ENCODE measurements around the gene IL18R1. TPM values are rescaled to one million over a fixed set of nuclear protein-coding genes. Genes with fewer than 3 reads are reported as not detected.

The IL18R1 gene
- total RNA-seq, 1 donor from 2014 or later = 2.4 TPM

- no peak overlapping the region for H3K27ac ChIP-seq (ENCODE audit: low read depth, low read length)
Observed at GRCh38 chr2:102376052-102376591, 20.5 kb downstream of the IL18R1 start.

GRCh38 chr2:102383722-102384121, 28.1 kb downstream of the IL18R1 start:
- Histone ChIP-seq H3K4me2 (ENCODE audit: low read length) (no peak overlapping the region), H3K27ac (ENCODE audit: low read depth, low read length) (no peak overlapping the region), H4K20me1 (ENCODE audit: insufficient read depth, low read length) (no peaks in the 10 kb centered on the region), H3K27me3 (ENCODE audit: insufficient read depth, low read length) (no peaks in the 10 kb centered on the region), H3K9me3 (ENCODE audit: insufficient read depth, low read depth, low read length) (no peaks in the 10 kb centered on the region), H3K9ac (ENCODE audit: low read length) (no peak overlapping the region), H3K4me1 (ENCODE audit: insufficient read depth, low read length) (no peaks in the 10 kb centered on the region), H3K4me3 (ENCODE audit: insufficient read depth, low read depth, low read length) (no peak overlapping the region), H3K36me3 (ENCODE audit: insufficient read depth, low read length) (no peaks in the 10 kb centered on the region), H3K79me2 (ENCODE audit: insufficient read depth, low read length) (no peaks in the 10 kb centered on the region), H2AFZ (ENCODE audit: low read depth, low read length) (no peak overlapping the region)
- FAIRE-seq (no peak), DNase-seq (ENCODE audit: low read depth) (no peak)
- Mint-ChIP-seq H3K27ac (ENCODE audit: unreplicated experiment) (no peak overlapping the region), H3K4me3 (ENCODE audit: unreplicated experiment) (no peak overlapping the region), H3K27me3 (ENCODE audit: low read depth, unreplicated experiment) (peaks cover 16% of the 10 kb centered on the region), H3K36me3 (ENCODE audit: low read depth, unreplicated experiment) (peaks cover 7% of the 10 kb centered on the region), H3K4me1 (ENCODE audit: low read depth, unreplicated experiment) (peaks cover 2% of the 10 kb centered on the region), H3K9me3 (ENCODE audit: unreplicated experiment) (peaks cover 8% of the 10 kb centered on the region)
- TF ChIP-seq EZH2 (IDR thresholded peaks at IDR 0.05; ENCODE audit: insufficient read depth, low read length) (no peak), CTCF (IDR thresholded peaks at IDR 0.05; ENCODE audit: insufficient read depth, low read depth, low read length) (no peak)

More at GRCh38 chr2:102376052-102376591, 20.5 kb downstream of the IL18R1 start:
- H3K36me3 Mint-ChIP-seq (ENCODE audit: low read depth, unreplicated experiment) = peaks cover 5% of the 10 kb centered on the region
- no peak overlapping the region for H3K4me2 ChIP-seq (ENCODE audit: low read length)
- H3K4me3 ChIP-seq (ENCODE audit: insufficient read depth, low read depth, low read length) = no peak overlapping the region
- H3K9me3 Mint-ChIP-seq (ENCODE audit: unreplicated experiment) = peaks cover 10% of the 10 kb centered on the region
- TF ChIP-seq EZH2 (IDR thresholded peaks at IDR 0.05; ENCODE audit: insufficient read depth, low read length) (no peak), CTCF (IDR thresholded peaks at IDR 0.05; ENCODE audit: insufficient read depth, low read depth, low read length) (no peak)
- H3K36me3 ChIP-seq (ENCODE audit: insufficient read depth, low read length) = no peaks in the 10 kb centered on the region
- H2AFZ ChIP-seq (ENCODE audit: low read depth, low read length) = no peak overlapping the region
- H3K9me3 ChIP-seq (ENCODE audit: insufficient read depth, low read depth, low read length) = no peaks in the 10 kb centered on the region
- FAIRE-seq (no peak), DNase-seq (ENCODE audit: low read depth) (peak; percentile 2)
- no peak overlapping the region for H3K4me3 Mint-ChIP-seq (ENCODE audit: unreplicated experiment)
- no peaks in the 10 kb centered on the region for H4K20me1 ChIP-seq (ENCODE audit: insufficient read depth, low read length)
- H3K27me3 ChIP-seq (ENCODE audit: insufficient read depth, low read length) = no peaks in the 10 kb centered on the region
- H3K79me2 ChIP-seq (ENCODE audit: insufficient read depth, low read length) = no peaks in the 10 kb centered on the region
- H3K4me1 ChIP-seq (ENCODE audit: insufficient read depth, low read length) = no peaks in the 10 kb centered on the region
- peaks cover 14% of the 10 kb centered on the region for H3K27me3 Mint-ChIP-seq (ENCODE audit: low read depth, unreplicated experiment)
- no peaks in the 10 kb centered on the region for H3K4me1 Mint-ChIP-seq (ENCODE audit: low read depth, unreplicated experiment)
- H3K9ac ChIP-seq (ENCODE audit: low read length) = no peak overlapping the region
- H3K27ac Mint-ChIP-seq (ENCODE audit: unreplicated experiment) = no peak overlapping the region

- Histone ChIP-seq H4K20me1 (ENCODE audit: insufficient read depth, low read length) (no peaks in the 10 kb centered on the region), H3K9ac (ENCODE audit: low read length) (no peak overlapping the region), H3K36me3 (ENCODE audit: insufficient read depth, low read length) (no peaks in the 10 kb centered on the region), H2AFZ (ENCODE audit: low read depth, low read length) (no peak overlapping the region), H3K9me3 (ENCODE audit: insufficient read depth, low read depth, low read length) (no peaks in the 10 kb centered on the region), H3K4me2 (ENCODE audit: low read length) (no peak overlapping the region), H3K79me2 (ENCODE audit: insufficient read depth, low read length) (no peaks in the 10 kb centered on the region), H3K27me3 (ENCODE audit: insufficient read depth, low read length) (no peaks in the 10 kb centered on the region), H3K4me3 (ENCODE audit: insufficient read depth, low read depth, low read length) (no peak overlapping the region), H3K27ac (ENCODE audit: low read depth, low read length) (no peak overlapping the region), H3K4me1 (ENCODE audit: insufficient read depth, low read length) (no peaks in the 10 kb centered on the region)
- DNase-seq (ENCODE audit: low read depth) = no peak
- TF ChIP-seq CTCF (IDR thresholded peaks at IDR 0.05; ENCODE audit: insufficient read depth, low read depth, low read length) (no peak), EZH2 (IDR thresholded peaks at IDR 0.05; ENCODE audit: insufficient read depth, low read length) (no peak)
- Mint-ChIP-seq H3K4me3 (ENCODE audit: unreplicated experiment) (no peak overlapping the region), H3K9me3 (ENCODE audit: unreplicated experiment) (peaks cover 8% of the 10 kb centered on the region), H3K4me1 (ENCODE audit: low read depth, unreplicated experiment) (peaks cover 5% of the 10 kb centered on the region), H3K27ac (ENCODE audit: unreplicated experiment) (no peak overlapping the region), H3K27me3 (ENCODE audit: low read depth, unreplicated experiment) (peaks cover 11% of the 10 kb centered on the region), H3K36me3 (ENCODE audit: low read depth, unreplicated experiment) (peaks cover 5% of the 10 kb centered on the region)
- no peak for FAIRE-seq
Observed at GRCh38 chr2:102385522-102385921, 29.9 kb downstream of the IL18R1 start.
